Mucosa of stomach (tissue), 1 donor: ENCODE data around the gene EHMT1.

Experiments
- H3K27me3 ChIP-seq: one replicate; pipeline ENCODE4 v1.7.0; 2013; ENCODE audit warnings: mild to moderate bottlenecking, low read length; ENCODE audit not compliant: control insufficient read depth, insufficient read depth
- H3K36me3 ChIP-seq: one replicate; pipeline ENCODE4 v1.7.0; 2013; ENCODE audit warnings: low read length; ENCODE audit not compliant: control insufficient read depth, insufficient read depth
- H3K4me1 ChIP-seq: one replicate; pipeline ENCODE4 v1.7.0; 2013; ENCODE audit warnings: mild to moderate bottlenecking, low read length; ENCODE audit not compliant: control insufficient read depth, insufficient read depth
- H3K4me3 ChIP-seq: one replicate; pipeline ENCODE4 v1.7.0; 2013; ENCODE audit warnings: low read length
- H3K9ac ChIP-seq: one replicate; pipeline ENCODE4 v1.7.0; 2013; ENCODE audit warnings: mild to moderate bottlenecking, low read length, moderate library complexity
- H3K9me3 ChIP-seq: one replicate; pipeline ENCODE4 v1.7.0; 2013; ENCODE audit warnings: mild to moderate bottlenecking, low read length, moderate library complexity; ENCODE audit not compliant: control insufficient read depth
- donor health status: Pancreatic carcinoma.

Gene EHMT1

GRCh38 chr9:137761793-137762192 lies 143.0 kb downstream of the EHMT1 start:
- Histone ChIP-seq H3K4me1 (peaks cover 5% of the 10 kb centered on the region), H3K4me3 (no peak overlapping the region), H3K9me3 (no peaks in the 10 kb centered on the region), H3K36me3 (peaks cover 17% of the 10 kb centered on the region), H3K27me3 (no peaks in the 10 kb centered on the region), H3K9ac (no peak overlapping the region)

DNA sequence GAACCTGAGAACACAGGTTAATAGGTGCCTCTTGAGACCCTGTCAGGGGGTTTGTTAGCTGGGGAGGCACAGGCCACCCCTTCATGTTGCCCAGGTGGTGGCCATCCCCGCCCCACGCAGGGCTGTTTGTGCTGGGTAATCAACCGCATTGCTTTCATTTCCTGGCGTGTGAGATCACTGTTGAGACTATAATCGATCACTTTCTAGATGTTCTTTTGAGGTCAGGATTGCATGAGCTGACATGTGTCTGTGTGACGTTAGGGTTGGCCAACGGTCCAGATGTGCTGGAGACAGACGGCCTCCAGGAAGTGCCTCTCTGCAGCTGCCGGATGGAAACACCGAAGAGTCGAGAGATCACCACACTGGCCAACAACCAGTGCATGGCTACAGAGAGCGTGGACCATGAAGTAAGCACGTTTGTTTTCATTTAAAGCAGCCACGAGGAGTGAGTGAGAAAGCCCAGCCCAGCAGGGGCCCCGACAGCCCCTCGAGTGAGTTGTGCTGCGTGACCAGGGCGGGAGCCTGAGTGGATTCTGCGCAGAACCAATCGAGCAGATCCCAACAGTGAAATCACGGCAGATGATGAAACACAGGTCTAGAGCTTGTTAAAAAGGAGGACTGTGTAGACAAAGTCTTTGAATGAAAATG lies 143.7 kb downstream of the EHMT1 start:
- Histone ChIP-seq H3K9ac (no peak overlapping the region), H3K9me3 (no peaks in the 10 kb centered on the region), H3K27me3 (no peaks in the 10 kb centered on the region), H3K4me3 (no peak overlapping the region), H3K36me3 (peaks cover 17% of the 10 kb centered on the region), H3K4me1 (peaks cover 5% of the 10 kb centered on the region)

DNA sequence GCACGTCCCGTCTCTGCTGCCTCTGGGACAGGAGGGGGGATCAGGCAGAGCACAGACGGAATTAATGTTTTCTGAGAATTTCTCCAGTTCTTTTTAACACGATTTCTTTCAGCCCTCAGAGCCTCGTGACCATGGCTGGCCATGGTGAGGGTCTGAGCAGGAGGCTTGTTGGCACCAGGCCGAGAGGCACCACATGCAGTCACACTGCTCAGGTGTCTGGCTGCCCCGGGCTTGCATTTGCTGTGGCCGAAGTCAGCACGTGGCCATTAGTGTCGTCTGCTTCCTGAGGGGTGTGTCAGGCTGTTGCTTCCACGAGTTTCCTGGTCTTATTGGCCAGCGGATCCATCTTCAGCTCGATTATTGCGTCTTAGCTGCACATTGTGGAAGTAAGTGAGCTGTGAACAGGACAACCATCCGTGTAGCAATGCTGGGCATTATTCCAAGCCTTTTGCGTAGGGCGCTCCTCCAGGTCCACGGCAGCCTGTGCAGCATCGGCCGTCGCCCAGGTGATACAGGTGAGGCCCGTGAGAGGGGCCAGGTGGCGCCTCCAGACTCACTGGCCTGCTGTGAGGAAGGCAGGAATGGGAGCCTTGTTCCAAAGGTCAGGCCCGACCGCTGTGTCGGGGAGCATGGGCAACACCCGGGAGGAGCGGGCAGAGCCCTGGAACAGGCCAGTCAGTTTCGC lies 144.6 kb downstream of the EHMT1 start:
- H3K36me3 ChIP-seq, result peaks cover 12% of the 10 kb centered on the region
- no peaks in the 10 kb centered on the region for H3K9me3 ChIP-seq
- H3K4me3 ChIP-seq, result no peak overlapping the region
- no peaks in the 10 kb centered on the region for H3K27me3 ChIP-seq
- H3K9ac ChIP-seq, result no peak overlapping the region
- H3K4me1 ChIP-seq, result peaks cover 5% of the 10 kb centered on the region

GRCh38 chr9:137764171-137764671 lies 145.4 kb downstream of the EHMT1 start:
- Histone ChIP-seq H3K9ac (no peak overlapping the region), H3K27me3 (no peaks in the 10 kb centered on the region), H3K4me3 (no peak overlapping the region), H3K9me3 (no peaks in the 10 kb centered on the region), H3K36me3 (peaks cover 12% of the 10 kb centered on the region), H3K4me1 (peaks cover 5% of the 10 kb centered on the region)

DNA sequence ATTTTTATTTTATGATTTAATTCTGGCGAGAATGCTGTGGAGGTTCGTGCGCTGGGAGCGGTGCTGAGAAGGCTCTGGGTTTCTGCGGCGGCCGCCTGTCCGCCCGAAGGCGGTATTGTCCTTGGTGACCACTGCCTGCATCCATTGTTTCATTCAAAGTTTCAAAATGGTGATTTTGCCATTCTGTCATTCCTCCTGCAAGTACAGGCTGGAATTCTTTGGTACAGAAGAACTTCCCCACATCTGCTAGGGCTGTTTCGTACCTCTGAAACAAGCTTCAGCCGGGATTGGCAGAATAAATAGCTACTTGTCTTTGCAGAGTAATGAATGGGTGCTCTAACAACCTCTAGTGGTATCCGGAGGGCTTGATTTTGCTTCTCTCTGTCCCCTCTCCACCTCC lies 146.2 kb downstream of the EHMT1 start:
- peaks cover 12% of the 10 kb centered on the region for H3K36me3 ChIP-seq
- no peaks in the 10 kb centered on the region for H3K27me3 ChIP-seq
- no peak overlapping the region for H3K4me3 ChIP-seq
- no peak overlapping the region for H3K9ac ChIP-seq
- peaks cover 5% of the 10 kb centered on the region for H3K4me1 ChIP-seq
- no peaks in the 10 kb centered on the region for H3K9me3 ChIP-seq

DNA sequence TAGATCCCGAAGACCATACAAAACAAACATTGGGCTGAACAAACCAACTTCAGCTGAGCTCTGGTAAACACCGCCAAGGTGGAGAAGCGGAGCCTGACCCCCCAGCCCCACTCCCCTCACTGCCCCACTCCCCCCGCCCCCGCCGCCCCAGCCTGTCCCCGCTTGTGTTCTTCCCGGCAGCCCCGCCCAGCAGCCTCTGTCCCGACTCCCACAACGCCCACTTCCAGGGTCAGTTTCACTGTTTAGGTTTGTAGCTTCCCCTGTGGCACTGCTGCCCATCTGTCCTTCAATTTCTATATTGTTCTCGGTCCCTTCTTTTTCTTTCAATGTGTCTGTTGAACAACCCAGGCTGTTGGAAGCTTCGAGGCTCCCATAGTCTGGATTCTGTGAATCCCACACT lies 146.7 kb downstream of the EHMT1 start:
- no peak overlapping the region for H3K9ac ChIP-seq
- no peaks in the 10 kb centered on the region for H3K27me3 ChIP-seq
- peaks cover 5% of the 10 kb centered on the region for H3K4me1 ChIP-seq
- H3K9me3 ChIP-seq, result no peaks in the 10 kb centered on the region
- no peak overlapping the region for H3K4me3 ChIP-seq
- H3K36me3 ChIP-seq, result peaks cover 12% of the 10 kb centered on the region

GRCh38 chr9:137771580-137771979 lies 152.8 kb downstream of the EHMT1 start:
- no peak overlapping the region for H3K4me3 ChIP-seq
- peaks cover 9% of the 10 kb centered on the region for H3K36me3 ChIP-seq

GRCh38 chr9:137772281-137772873 lies 153.6 kb downstream of the EHMT1 start:
- Histone ChIP-seq H3K4me3 (no peak overlapping the region), H3K27me3 (no peaks in the 10 kb centered on the region), H3K9me3 (no peaks in the 10 kb centered on the region), H3K36me3 (peaks cover 16% of the 10 kb centered on the region), H3K4me1 (no peaks in the 10 kb centered on the region), H3K9ac (no peak overlapping the region)

More at GRCh38 chr9:137771580-137771979, 152.8 kb downstream of the EHMT1 start:
- Histone ChIP-seq H3K4me1 (no peaks in the 10 kb centered on the region), H3K9ac (no peak overlapping the region), H3K27me3 (no peaks in the 10 kb centered on the region), H3K9me3 (no peaks in the 10 kb centered on the region)

DNA sequence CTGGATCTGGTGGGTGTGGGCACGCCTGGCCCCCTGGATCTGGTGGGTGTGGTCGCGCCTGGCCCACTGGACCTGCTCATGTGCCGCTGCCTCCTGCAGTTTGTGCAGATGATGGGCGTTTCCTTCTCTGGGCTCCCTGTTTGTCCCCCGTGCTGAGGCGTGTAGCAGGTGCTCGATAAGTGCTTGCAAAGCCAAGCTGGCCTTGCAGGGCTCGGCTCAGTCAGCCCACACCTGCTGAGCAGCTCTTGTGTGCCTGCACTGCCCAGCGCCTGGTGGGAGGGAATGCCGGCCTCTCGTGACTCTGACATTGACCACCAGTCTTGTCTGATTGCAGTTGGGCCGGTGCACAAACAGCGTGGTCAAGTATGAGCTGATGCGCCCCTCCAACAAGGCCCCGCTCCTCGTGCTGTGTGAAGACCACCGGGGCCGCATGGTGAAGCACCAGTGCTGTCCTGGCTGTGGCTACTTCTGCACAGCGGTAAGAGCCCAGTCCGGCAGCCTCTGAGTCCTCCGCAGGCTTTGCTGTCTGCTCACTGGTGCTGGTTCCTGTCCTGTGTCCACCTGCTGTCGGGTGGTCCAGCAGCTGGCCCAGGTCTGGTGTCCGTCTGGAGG lies 156.1 kb downstream of the EHMT1 start:
- Histone ChIP-seq H3K9ac (no peak overlapping the region), H3K27me3 (no peaks in the 10 kb centered on the region), H3K4me3 (no peak overlapping the region), H3K36me3 (peaks cover 27% of the 10 kb centered on the region), H3K4me1 (no peaks in the 10 kb centered on the region), H3K9me3 (no peaks in the 10 kb centered on the region)

- Histone ChIP-seq H3K9ac (no peak overlapping the region), H3K36me3 (peaks cover 27% of the 10 kb centered on the region), H3K4me3 (no peak overlapping the region), H3K9me3 (no peaks in the 10 kb centered on the region), H3K27me3 (no peaks in the 10 kb centered on the region), H3K4me1 (no peaks in the 10 kb centered on the region)
Measured at GRCh38 chr9:137776306-137776995, 157.6 kb downstream of the EHMT1 start.

DNA sequence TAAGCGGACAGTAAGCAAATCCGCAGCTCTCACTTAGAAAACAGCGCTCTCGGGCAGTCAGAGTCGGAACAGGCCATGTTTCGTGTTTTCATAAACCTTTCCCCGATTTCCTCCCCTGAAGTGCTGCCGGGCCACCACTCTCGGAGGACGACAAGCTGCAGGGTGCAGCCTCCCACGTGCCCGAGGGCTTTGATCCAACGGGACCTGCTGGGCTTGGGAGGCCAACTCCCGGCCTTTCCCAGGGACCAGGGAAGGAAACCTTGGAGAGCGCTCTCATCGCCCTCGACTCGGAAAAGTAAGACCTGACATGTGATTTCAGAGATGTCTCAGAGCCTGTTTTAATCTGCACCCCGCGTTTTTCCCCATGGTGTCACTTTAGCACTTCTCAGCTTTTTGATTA lies 159.0 kb downstream of the EHMT1 start:
- no peaks in the 10 kb centered on the region for H3K27me3 ChIP-seq
- no peaks in the 10 kb centered on the region for H3K4me1 ChIP-seq
- no peak overlapping the region for H3K4me3 ChIP-seq
- peaks cover 32% of the 10 kb centered on the region for H3K36me3 ChIP-seq
- H3K9me3 ChIP-seq, result no peaks in the 10 kb centered on the region
- no peak overlapping the region for H3K9ac ChIP-seq
